ENCODE measurements around the gene GRID2.

Gene GRID2

DNA sequence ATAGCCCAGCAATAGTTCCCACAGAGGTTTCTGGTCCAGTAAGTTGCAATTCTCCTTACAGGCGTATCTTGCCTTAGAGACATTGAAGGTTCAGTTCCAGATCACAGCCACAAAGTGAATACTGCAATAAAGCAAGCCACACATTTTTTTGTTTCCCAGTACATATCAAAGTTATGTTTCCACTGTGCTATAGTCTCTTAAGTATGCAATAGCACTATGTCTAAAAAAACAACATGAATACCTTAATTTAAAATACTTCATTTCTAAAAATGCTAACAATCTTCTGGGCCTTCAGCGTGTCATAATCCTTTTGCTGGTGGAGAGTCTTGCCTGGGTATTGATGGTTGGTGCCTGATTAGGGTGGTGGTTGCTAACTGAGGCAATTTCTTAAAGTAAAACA is 659.1 kb downstream of the GRID2 start:
- no peaks in the 10 kb centered on the region for H3K9me3 ChIP-seq (replicated peaks in 1 of 2; ENCODE audit: control insufficient read depth in 2 of 2, insufficient read depth in 1 of 2, low read depth in 1 of 2, low read length in 2 of 2)
- H3K4me1 ChIP-seq (ENCODE audit: control insufficient read depth in 2 of 2, insufficient read depth in 1 of 2, low read depth in 1 of 2, low read length in 2 of 2) = no peaks in the 10 kb centered on the region
- H2BK5ac ChIP-seq (ENCODE audit: low read length) = no peak overlapping the region
- H3K36me3 ChIP-seq (replicated peaks in 1 of 2; ENCODE audit: control insufficient read depth in 2 of 2, insufficient read depth in 2 of 2, low read length in 2 of 2) = no peaks in the 10 kb centered on the region
- H4K8ac ChIP-seq (ENCODE audit: low read depth, low read length) = no peak overlapping the region
- no peak overlapping the region for H3K4ac ChIP-seq (ENCODE audit: low read length)
- H3K4me3 ChIP-seq (ENCODE audit: low read length in 2 of 2) = no peak overlapping the region
- H3K18ac ChIP-seq (ENCODE audit: low read length) = no peak overlapping the region
- H2BK12ac ChIP-seq (ENCODE audit: low read length) = no peak overlapping the region
- H3K9ac ChIP-seq (ENCODE audit: low read depth, low read length, poor library complexity) = no peak overlapping the region
- H4K91ac ChIP-seq (ENCODE audit: low read depth, low read length, poor library complexity) = no peak overlapping the region
- H2AK5ac ChIP-seq (ENCODE audit: low read depth, low read length) = no peak overlapping the region
- no peaks in the 10 kb centered on the region for H3K27me3 ChIP-seq (ENCODE audit: control insufficient read depth in 3 of 3, insufficient read depth in 3 of 3, low read depth in 1 of 3, low read length in 3 of 3)
- no peak overlapping the region for H3K27ac ChIP-seq (replicated peaks; ENCODE audit: low read length)
- H3K23ac ChIP-seq (ENCODE audit: low read depth, low read length, poor library complexity) = no peak overlapping the region
- H3K14ac ChIP-seq (ENCODE audit: low read length) = no peak overlapping the region
- no peaks in the 10 kb centered on the region for H3K79me1 ChIP-seq (ENCODE audit: low read depth, low read length)
- H3K4me2 ChIP-seq (ENCODE audit: insufficient read depth, low read length, poor library complexity, severe bottlenecking) = no peak overlapping the region
- no peak for DNase-seq (ENCODE audit: low spot score)
- H2BK15ac ChIP-seq (ENCODE audit: low read length) = no peak overlapping the region
- no CpG with 5 or more reads among the region's 2 CpGs for WGBS, 2 donors (ENCODE audit: extremely low coverage in 2 of 2, insufficient read length in 2 of 2, insufficient replicate concordance in 1 of 2)
- H2BK120ac ChIP-seq (ENCODE audit: low read depth, low read length) = no peak overlapping the region
- H2AFZ ChIP-seq (ENCODE audit: low read length) = no peak overlapping the region

DNA sequence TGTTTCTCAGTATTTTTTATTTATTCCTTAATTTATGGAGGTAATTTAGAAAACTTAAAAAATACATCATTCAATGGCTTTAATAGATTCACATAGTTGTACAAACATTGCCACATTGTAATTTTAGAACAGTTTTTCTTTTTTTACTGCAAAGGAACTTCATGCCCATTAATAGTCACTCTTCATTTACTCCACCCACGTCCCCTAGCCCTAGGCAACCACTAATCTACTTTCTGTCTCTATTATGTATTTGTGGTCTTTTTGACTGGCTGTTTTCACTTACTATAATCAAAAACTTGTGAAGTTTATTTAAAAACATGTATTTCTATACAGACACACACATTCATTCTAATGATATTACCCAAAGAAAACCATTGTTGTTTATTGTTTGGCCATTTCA is 664.8 kb downstream of the GRID2 start:
- Histone ChIP-seq H3K27ac (replicated peaks; ENCODE audit: low read length) (no peak overlapping the region), H3K4me3 (ENCODE audit: low read length in 2 of 2) (no peak overlapping the region), H3K9ac (ENCODE audit: low read depth, low read length, poor library complexity) (no peak overlapping the region), H2BK5ac (ENCODE audit: low read length) (no peak overlapping the region), H3K4me1 (ENCODE audit: control insufficient read depth in 2 of 2, insufficient read depth in 1 of 2, low read depth in 1 of 2, low read length in 2 of 2) (no peaks in the 10 kb centered on the region), H3K18ac (ENCODE audit: low read length) (no peak overlapping the region), H3K36me3 (replicated peaks in 1 of 2; ENCODE audit: control insufficient read depth in 2 of 2, insufficient read depth in 2 of 2, low read length in 2 of 2) (no peaks in the 10 kb centered on the region), H3K23ac (ENCODE audit: low read depth, low read length, poor library complexity) (no peak overlapping the region), H2AFZ (ENCODE audit: low read length) (no peak overlapping the region), H3K9me3 (replicated peaks in 1 of 2; ENCODE audit: control insufficient read depth in 2 of 2, insufficient read depth in 1 of 2, low read depth in 1 of 2, low read length in 2 of 2) (no peaks in the 10 kb centered on the region), H2BK12ac (ENCODE audit: low read length) (no peak overlapping the region), H3K4me2 (ENCODE audit: insufficient read depth, low read length, poor library complexity, severe bottlenecking) (no peak overlapping the region), H2AK5ac (ENCODE audit: low read depth, low read length) (no peak overlapping the region), H3K14ac (ENCODE audit: low read length) (no peak overlapping the region), H2BK15ac (ENCODE audit: low read length) (no peak overlapping the region), H2BK120ac (ENCODE audit: low read depth, low read length) (no peak overlapping the region), H3K27me3 (ENCODE audit: control insufficient read depth in 3 of 3, insufficient read depth in 3 of 3, low read depth in 1 of 3, low read length in 3 of 3) (no peaks in the 10 kb centered on the region), H4K8ac (ENCODE audit: low read depth, low read length) (no peak overlapping the region), H3K79me1 (ENCODE audit: low read depth, low read length) (no peaks in the 10 kb centered on the region), H3K4ac (ENCODE audit: low read length) (no peak overlapping the region), H4K91ac (ENCODE audit: low read depth, low read length, poor library complexity) (no peak overlapping the region)
- DNase-seq (ENCODE audit: low spot score) = no peak
- no CpG with 5 or more reads among the region's 1 CpG for WGBS, 2 donors (ENCODE audit: extremely low coverage in 2 of 2, insufficient read length in 2 of 2, insufficient replicate concordance in 1 of 2)

DNA sequence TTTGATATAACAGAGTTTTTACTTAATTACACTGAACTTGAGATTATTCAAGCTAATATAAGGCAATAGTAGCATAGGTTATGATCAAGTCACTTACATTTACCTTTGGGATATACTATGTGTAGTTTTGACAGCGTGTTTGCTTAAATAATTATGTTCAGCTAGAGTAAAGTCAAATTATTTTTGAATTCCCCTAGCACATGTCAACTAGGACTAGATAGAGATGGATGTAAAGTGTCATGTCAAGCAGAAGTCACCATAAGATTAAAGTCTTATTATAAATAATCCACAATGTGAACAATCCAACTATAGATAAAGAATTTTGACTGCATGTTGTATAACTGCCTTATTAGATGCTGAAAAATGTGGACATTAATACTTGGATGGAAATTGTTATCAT is 665.2 kb downstream of the GRID2 start:
- Histone ChIP-seq H3K4me1 (ENCODE audit: control insufficient read depth in 2 of 2, insufficient read depth in 1 of 2, low read depth in 1 of 2, low read length in 2 of 2) (no peaks in the 10 kb centered on the region), H2AK5ac (ENCODE audit: low read depth, low read length) (no peak overlapping the region), H2BK12ac (ENCODE audit: low read length) (no peak overlapping the region), H2AFZ (ENCODE audit: low read length) (no peak overlapping the region), H3K36me3 (replicated peaks in 1 of 2; ENCODE audit: control insufficient read depth in 2 of 2, insufficient read depth in 2 of 2, low read length in 2 of 2) (no peaks in the 10 kb centered on the region), H2BK5ac (ENCODE audit: low read length) (no peak overlapping the region), H3K23ac (ENCODE audit: low read depth, low read length, poor library complexity) (no peak overlapping the region), H3K27me3 (ENCODE audit: control insufficient read depth in 3 of 3, insufficient read depth in 3 of 3, low read depth in 1 of 3, low read length in 3 of 3) (no peaks in the 10 kb centered on the region), H3K14ac (ENCODE audit: low read length) (no peak overlapping the region), H4K91ac (ENCODE audit: low read depth, low read length, poor library complexity) (no peak overlapping the region), H3K4ac (ENCODE audit: low read length) (no peak overlapping the region), H4K8ac (ENCODE audit: low read depth, low read length) (no peak overlapping the region), H2BK120ac (ENCODE audit: low read depth, low read length) (no peak overlapping the region), H3K79me1 (ENCODE audit: low read depth, low read length) (no peaks in the 10 kb centered on the region), H3K18ac (ENCODE audit: low read length) (no peak overlapping the region), H2BK15ac (ENCODE audit: low read length) (no peak overlapping the region), H3K4me3 (ENCODE audit: low read length in 2 of 2) (no peak overlapping the region), H3K27ac (replicated peaks; ENCODE audit: low read length) (no peak overlapping the region), H3K4me2 (ENCODE audit: insufficient read depth, low read length, poor library complexity, severe bottlenecking) (no peak overlapping the region), H3K9me3 (replicated peaks in 1 of 2; ENCODE audit: control insufficient read depth in 2 of 2, insufficient read depth in 1 of 2, low read depth in 1 of 2, low read length in 2 of 2) (no peaks in the 10 kb centered on the region), H3K9ac (ENCODE audit: low read depth, low read length, poor library complexity) (no peak overlapping the region)
- no CpG with 5 or more reads among the region's 1 CpG for whole genome bisulfite sequencing, 2 donors (ENCODE audit: extremely low coverage in 2 of 2, insufficient read length in 2 of 2, insufficient replicate concordance in 1 of 2)
- no peak for DNase-seq (ENCODE audit: low spot score)

DNA sequence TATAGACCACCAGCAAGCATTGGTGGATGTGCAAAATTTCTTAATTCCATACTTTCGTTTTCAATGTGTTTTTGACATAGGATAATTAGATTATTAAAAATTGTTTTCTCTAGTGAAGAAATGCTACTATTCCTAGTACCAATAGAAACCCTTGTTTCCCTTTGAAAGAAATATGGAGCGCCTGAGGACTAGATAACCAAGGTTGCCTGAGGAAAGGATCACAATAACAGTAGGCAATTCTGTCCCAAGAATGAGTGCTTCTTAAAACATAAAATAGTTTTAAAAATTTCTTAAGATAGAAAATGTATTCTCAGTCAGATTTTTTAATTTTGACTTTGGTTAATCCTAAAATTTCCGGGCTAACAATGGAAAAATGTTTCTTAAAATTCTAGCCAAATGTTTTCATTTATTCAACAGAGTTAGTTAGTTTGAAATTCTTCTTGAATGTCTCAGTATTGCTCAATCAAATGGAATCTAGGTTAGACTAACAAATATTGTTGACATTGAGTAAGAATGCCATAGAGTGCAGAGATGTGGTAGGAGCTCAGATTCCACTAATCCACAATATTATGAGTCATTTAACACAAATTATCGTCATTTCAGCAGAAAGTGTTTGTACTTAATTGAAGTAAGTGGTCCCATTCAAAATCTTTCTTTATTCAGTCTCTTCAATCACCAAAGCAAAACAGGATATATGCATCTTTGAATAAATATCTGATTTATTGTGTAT is 666.0 kb downstream of the GRID2 start:
- H2AFZ ChIP-seq (ENCODE audit: low read length) = no peak overlapping the region
- no peak for DNase-seq (ENCODE audit: low spot score)

More for the DNA sequence above, 666.0 kb downstream of the GRID2 start:
- Histone ChIP-seq H2BK120ac (ENCODE audit: low read depth, low read length) (no peak overlapping the region), H2AK5ac (ENCODE audit: low read depth, low read length) (no peak overlapping the region), H3K4me2 (ENCODE audit: insufficient read depth, low read length, poor library complexity, severe bottlenecking) (no peak overlapping the region), H2BK12ac (ENCODE audit: low read length) (no peak overlapping the region), H3K27ac (replicated peaks; ENCODE audit: low read length) (no peak overlapping the region), H3K4me3 (ENCODE audit: low read length in 2 of 2) (no peak overlapping the region), H3K4me1 (ENCODE audit: control insufficient read depth in 2 of 2, insufficient read depth in 1 of 2, low read depth in 1 of 2, low read length in 2 of 2) (no peaks in the 10 kb centered on the region), H4K91ac (ENCODE audit: low read depth, low read length, poor library complexity) (no peak overlapping the region), H3K18ac (ENCODE audit: low read length) (no peak overlapping the region), H3K36me3 (replicated peaks in 1 of 2; ENCODE audit: control insufficient read depth in 2 of 2, insufficient read depth in 2 of 2, low read length in 2 of 2) (no peaks in the 10 kb centered on the region), H3K79me1 (ENCODE audit: low read depth, low read length) (no peaks in the 10 kb centered on the region), H3K23ac (ENCODE audit: low read depth, low read length, poor library complexity) (no peak overlapping the region), H2BK5ac (ENCODE audit: low read length) (no peak overlapping the region), H3K9me3 (replicated peaks in 1 of 2; ENCODE audit: control insufficient read depth in 2 of 2, insufficient read depth in 1 of 2, low read depth in 1 of 2, low read length in 2 of 2) (no peaks in the 10 kb centered on the region), H3K4ac (ENCODE audit: low read length) (no peak overlapping the region), H2BK15ac (ENCODE audit: low read length) (no peak overlapping the region), H4K8ac (ENCODE audit: low read depth, low read length) (no peak overlapping the region), H3K27me3 (ENCODE audit: control insufficient read depth in 3 of 3, insufficient read depth in 3 of 3, low read depth in 1 of 3, low read length in 3 of 3) (no peaks in the 10 kb centered on the region), H3K9ac (ENCODE audit: low read depth, low read length, poor library complexity) (no peak overlapping the region), H3K14ac (ENCODE audit: low read length) (no peak overlapping the region)
- WGBS, 2 donors (ENCODE audit: extremely low coverage in 2 of 2, insufficient read length in 2 of 2, insufficient replicate concordance in 1 of 2) = no CpG with 5 or more reads among the region's 4 CpGs

All from neuronal stem cell (in vitro differentiated cells).